ENCODE data around the gene PRKCH. TPM values are rescaled to one million over a fixed set of nuclear protein-coding genes. Genes with fewer than 3 reads are reported as not detected.

The PRKCH gene
- total and polyA plus RNA-seq, 10 of the 15 experiments (the other 5 are each of a cell fraction or from before 2014, with no cell fraction given): 10.7 to 140 (median 33.2) TPM

- TF ChIP-seq, protein P1, sequence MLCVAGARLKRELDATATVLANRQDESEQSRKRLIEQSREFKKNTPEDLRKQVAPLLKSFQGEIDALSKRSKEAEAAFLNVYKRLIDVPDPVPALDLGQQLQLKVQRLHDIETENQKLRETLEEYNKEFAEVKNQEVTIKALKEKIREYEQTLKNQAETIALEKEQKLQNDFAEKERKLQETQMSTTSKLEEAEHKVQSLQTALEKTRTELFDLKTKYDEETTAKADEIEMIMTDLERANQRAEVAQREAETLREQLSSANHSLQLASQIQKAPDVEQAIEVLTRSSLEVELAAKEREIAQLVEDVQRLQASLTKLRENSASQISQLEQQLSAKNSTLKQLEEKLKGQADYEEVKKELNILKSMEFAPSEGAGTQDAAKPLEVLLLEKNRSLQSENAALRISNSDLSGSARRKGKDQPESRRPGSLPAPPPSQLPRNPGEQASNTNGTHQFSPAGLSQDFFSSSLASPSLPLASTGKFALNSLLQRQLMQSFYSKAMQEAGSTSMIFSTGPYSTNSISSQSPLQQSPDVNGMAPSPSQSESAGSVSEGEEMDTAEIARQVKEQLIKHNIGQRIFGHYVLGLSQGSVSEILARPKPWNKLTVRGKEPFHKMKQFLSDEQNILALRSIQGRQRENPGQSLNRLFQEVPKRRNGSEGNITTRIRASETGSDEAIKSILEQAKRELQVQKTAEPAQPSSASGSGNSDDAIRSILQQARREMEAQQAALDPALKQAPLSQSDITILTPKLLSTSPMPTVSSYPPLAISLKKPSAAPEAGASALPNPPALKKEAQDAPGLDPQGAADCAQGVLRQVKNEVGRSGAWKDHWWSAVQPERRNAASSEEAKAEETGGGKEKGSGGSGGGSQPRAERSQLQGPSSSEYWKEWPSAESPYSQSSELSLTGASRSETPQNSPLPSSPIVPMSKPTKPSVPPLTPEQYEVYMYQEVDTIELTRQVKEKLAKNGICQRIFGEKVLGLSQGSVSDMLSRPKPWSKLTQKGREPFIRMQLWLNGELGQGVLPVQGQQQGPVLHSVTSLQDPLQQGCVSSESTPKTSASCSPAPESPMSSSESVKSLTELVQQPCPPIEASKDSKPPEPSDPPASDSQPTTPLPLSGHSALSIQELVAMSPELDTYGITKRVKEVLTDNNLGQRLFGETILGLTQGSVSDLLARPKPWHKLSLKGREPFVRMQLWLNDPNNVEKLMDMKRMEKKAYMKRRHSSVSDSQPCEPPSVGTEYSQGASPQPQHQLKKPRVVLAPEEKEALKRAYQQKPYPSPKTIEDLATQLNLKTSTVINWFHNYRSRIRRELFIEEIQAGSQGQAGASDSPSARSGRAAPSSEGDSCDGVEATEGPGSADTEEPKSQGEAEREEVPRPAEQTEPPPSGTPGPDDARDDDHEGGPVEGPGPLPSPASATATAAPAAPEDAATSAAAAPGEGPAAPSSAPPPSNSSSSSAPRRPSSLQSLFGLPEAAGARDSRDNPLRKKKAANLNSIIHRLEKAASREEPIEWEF (IDR thresholded peaks at IDR 0.05; ENCODE audit: insufficient replicate concordance, low read depth, low read length): peak; percentile 35
- TF ChIP-seq TCF12 (IDR thresholded peaks at IDR 0.05; ENCODE audit: low read depth, low read length) (0 out of 2 replicates have a peak, but pooled peaks have one; percentile 9), MTA2 (IDR thresholded peaks at IDR 0.05; ENCODE audit: low read depth) (peak; percentile 99), JUNB (IDR thresholded peaks at IDR 0.05) (peak; percentile 65), PML (IDR thresholded peaks at IDR 0.05; ENCODE audit: low read length) (no peak; the same call in 1 of the 2 replicates), SMAD5 (IDR thresholded peaks at IDR 0.05; ENCODE audit: low read depth) (peak; percentile 48; the same call in 1 of the 2 replicates), HCFC1 (IDR thresholded peaks at IDR 0.05; ENCODE audit: low read length) (no peak), SREBF1 (IDR thresholded peaks at IDR 0.05; ENCODE audit: low read length) (no peak), PKNOX1 (IDR thresholded peaks at IDR 0.05) (peak; percentile 89), POU2F2 (IDR thresholded peaks at IDR 0.05; ENCODE audit: borderline replicate concordance, low read depth, low read length) (peak; percentile 36; the same call in 1 of the 3 replicates), FOXM1 (IDR thresholded peaks at IDR 0.05; ENCODE audit: low read depth, low read length) (peak; percentile 79), SUPT20H (IDR thresholded peaks at IDR 0.05; ENCODE audit: borderline replicate concordance, control insufficient read depth, low read depth, low read length) (no peak), BCL3 (IDR thresholded peaks at IDR 0.05; ENCODE audit: borderline replicate concordance, insufficient read depth, low read depth, low read length, poor library complexity, severe bottlenecking) (peak; percentile 16), POLR2AphosphoS2 (IDR thresholded peaks at IDR 0.05; ENCODE audit: low read depth, low read length) (peak; percentile 53; the same call in 1 of the 2 replicates), ZBED1 (IDR thresholded peaks at IDR 0.05; ENCODE audit: borderline replicate concordance) (no peak; the same call in 1 of the 2 replicates), CEBPB (IDR thresholded peaks at IDR 0.05; ENCODE audit: borderline replicate concordance in 1 of 2, low read depth in 2 of 2, low read length in 2 of 2) (0 out of 4 replicates have a peak, but pooled peaks of 1 of the 2 experiments have one; percentile 60), HDGF (IDR thresholded peaks at IDR 0.05) (0 out of 2 replicates have a peak, but pooled peaks have one; percentile 52), CHD2 (IDR thresholded peaks at IDR 0.05; ENCODE audit: borderline replicate concordance, low read depth, low read length) (peak; percentile 67; the same call in 1 of the 2 replicates)
- TF ChIP-seq, protein P2, sequence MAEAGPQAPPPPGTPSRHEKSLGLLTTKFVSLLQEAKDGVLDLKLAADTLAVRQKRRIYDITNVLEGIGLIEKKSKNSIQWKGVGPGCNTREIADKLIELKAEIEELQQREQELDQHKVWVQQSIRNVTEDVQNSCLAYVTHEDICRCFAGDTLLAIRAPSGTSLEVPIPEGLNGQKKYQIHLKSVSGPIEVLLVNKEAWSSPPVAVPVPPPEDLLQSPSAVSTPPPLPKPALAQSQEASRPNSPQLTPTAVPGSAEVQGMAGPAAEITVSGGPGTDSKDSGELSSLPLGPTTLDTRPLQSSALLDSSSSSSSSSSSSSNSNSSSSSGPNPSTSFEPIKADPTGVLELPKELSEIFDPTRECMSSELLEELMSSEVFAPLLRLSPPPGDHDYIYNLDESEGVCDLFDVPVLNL (IDR thresholded peaks at IDR 0.05; ENCODE audit: low read depth, low read length): no peak
- TF ChIP-seq, protein P3, sequence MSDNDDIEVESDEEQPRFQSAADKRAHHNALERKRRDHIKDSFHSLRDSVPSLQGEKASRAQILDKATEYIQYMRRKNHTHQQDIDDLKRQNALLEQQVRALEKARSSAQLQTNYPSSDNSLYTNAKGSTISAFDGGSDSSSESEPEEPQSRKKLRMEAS (IDR thresholded peaks at IDR 0.05; ENCODE audit: low read depth, low read length): 0 out of 2 replicates have a peak, but pooled peaks have one; percentile 43
Observed at GRCh38 chr14:61388173-61388975, 67.0 kb downstream of the PRKCH start (continued).

Data from GM12878 (cell line).